Activated T-cell treated with anti-CD3 and anti-CD28 coated beads, Interleukin-2, amount 50 U/mL, for 24 hours (primary cell): ENCODE results near the gene GPALPP1.
"Not testable (repeated sequence)": the region's sequence is repeated elsewhere in the genome, so short reads cannot be mapped to it uniquely, and the experiment has no call there.

Experiments
- DNase-seq: peaks from one replicate; pipeline ENCODE4 v3.0.0-alpha.2; 2020
- H3K27ac Mint-ChIP-seq: 2 replicates; pipeline ENCODE4 v1.8.0; 2020; ENCODE audit warnings: mild to moderate bottlenecking, mixed read lengths
- H3K27me3 Mint-ChIP-seq: 2 replicates; pipeline ENCODE4 v1.8.0; 2020; ENCODE audit warnings: mixed read lengths
- H3K36me3 Mint-ChIP-seq: 2 replicates; pipeline ENCODE4 v1.8.0; 2020; ENCODE audit warnings: low read depth, mixed read lengths
- H3K4me1 Mint-ChIP-seq: 2 replicates; pipeline ENCODE4 v1.8.0; 2020; ENCODE audit warnings: low read depth, mixed read lengths
- H3K4me3 Mint-ChIP-seq: 2 replicates; pipeline ENCODE4 v1.8.0; 2020; ENCODE audit warnings: mild to moderate bottlenecking, moderate library complexity, mixed read lengths
- H3K9me3 Mint-ChIP-seq: 2 replicates; pipeline ENCODE4 v1.8.0; 2020; ENCODE audit warnings: mixed read lengths

GPALPP1 gene, protein sequence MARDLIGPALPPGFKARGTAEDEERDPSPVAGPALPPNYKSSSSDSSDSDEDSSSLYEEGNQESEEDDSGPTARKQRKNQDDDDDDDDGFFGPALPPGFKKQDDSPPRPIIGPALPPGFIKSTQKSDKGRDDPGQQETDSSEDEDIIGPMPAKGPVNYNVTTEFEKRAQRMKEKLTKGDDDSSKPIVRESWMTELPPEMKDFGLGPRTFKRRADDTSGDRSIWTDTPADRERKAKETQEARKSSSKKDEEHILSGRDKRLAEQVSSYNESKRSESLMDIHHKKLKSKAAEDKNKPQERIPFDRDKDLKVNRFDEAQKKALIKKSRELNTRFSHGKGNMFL

DNA sequence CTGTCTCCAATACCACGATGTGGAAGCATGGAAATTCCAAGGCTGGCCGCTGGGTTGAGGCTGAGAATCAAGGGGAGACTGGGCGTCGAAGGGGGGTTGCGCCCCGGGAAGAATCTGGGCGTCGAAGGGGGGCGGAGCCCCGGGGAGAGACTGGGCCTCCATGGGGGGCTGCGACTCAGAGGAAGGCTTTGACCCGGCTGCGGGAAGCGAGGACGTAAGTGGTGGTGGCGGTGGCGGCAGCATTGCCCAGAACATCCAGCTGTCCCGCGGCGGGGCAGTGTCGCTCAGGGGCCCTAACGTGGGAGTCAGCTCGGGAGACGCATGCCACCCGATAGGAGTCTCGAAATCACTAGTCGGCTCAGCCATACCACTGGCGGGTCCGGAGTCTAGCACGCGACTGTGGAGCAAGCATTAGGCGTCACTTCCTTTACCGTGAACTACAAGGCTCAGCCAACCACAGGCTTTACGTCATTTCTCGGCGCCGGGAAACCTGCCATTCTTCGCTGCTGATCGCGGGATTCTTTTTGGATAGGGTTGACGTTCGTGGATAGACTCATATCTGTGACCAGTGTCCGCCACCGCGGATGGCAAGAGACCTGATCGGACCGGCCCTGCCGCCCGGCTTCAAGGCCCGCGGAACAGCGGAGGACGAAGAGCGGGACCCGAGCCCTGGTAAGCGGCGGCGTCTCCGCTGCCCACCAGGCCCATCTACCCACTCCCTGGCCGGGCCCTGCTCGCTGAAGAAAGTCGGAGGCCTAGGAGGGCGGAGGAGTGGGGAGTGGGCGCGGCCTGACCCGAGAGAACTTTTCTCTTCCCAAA lies at the start of gene GPALPP1, which contains the start of gene NUFIP1:
Gene GPALPP1 (plus strand): TSS at position 468 of the 819 bp plus-strand sequence. CDS start 117 bp downstream, at position 585.
Gene NUFIP1 (minus strand): TSS at position 401 of the 819 bp plus-strand sequence. CDS start 35 bp downstream, at position 366.
- peaks cover 63% of the 10 kb centered on the region for H3K4me1 Mint-ChIP-seq

DNA sequence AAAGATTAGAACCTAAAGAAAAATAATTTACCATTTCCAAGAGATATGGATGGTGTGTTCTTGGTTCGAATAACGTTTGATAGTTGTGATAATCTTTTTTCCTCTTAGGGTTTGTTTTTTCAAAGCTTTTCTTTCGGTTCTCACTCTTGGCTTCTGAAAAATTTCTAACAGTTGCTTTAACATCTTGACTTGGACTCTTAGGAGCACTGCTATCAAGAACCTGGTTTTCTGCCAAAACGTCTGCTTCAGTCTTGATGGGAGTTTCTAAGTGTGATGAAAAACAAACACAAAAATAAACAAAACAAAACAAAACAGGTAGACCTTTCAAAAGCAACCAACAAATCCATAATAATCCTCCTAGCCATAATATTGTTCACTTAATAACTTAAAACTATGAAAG lies 45.9 kb upstream of the GPALPP1 start:
- H3K4me1 Mint-ChIP-seq, H3K9me3 Mint-ChIP-seq, H3K27ac Mint-ChIP-seq, DNase-seq, H3K4me3 Mint-ChIP-seq, H3K27me3 Mint-ChIP-seq: not testable (repeated sequence)
- H3K36me3 Mint-ChIP-seq: peaks cover 64% of the 10 kb centered on the region

More for the DNA sequence above, at the start of gene GPALPP1, which contains the start of gene NUFIP1:
- no peaks in the 10 kb centered on the region for H3K27me3 Mint-ChIP-seq
- peak; percentile 92 for DNase-seq
- peak within 1 kb of the TSS; percentile 98 for H3K4me3 Mint-ChIP-seq
- no peaks in the 10 kb centered on the region for H3K9me3 Mint-ChIP-seq
- peak within 1 kb of the TSS; percentile 98 for H3K27ac Mint-ChIP-seq
- peaks cover 73% of the 10 kb centered on the region for H3K36me3 Mint-ChIP-seq

DNA sequence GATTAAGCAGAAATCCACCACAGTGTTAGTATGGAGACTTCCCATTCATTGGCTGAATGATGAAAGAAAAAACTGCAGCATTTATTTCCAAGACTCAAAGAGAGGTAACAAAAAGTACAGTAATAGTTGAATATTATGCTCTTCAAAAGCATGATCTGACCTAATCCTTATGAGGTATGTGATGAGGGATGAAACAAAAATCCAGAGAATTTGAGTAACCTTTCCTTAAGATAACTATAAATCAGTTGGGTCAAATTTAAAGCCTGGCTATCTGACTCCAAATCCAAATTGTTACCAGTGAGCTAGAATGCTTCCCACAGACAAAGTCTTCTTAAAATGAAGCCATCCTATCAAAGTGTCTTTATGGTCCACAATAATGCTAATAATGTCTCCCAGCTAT lies 38.2 kb upstream of the GPALPP1 start:
- H3K4me3 Mint-ChIP-seq: no peak overlapping the region
- H3K27me3 Mint-ChIP-seq: no peaks in the 10 kb centered on the region
- H3K27ac Mint-ChIP-seq: no peak overlapping the region
- no peak for DNase-seq
- H3K9me3 Mint-ChIP-seq: no peaks in the 10 kb centered on the region
- peaks cover 76% of the 10 kb centered on the region for H3K36me3 Mint-ChIP-seq
- no peaks in the 10 kb centered on the region for H3K4me1 Mint-ChIP-seq

DNA sequence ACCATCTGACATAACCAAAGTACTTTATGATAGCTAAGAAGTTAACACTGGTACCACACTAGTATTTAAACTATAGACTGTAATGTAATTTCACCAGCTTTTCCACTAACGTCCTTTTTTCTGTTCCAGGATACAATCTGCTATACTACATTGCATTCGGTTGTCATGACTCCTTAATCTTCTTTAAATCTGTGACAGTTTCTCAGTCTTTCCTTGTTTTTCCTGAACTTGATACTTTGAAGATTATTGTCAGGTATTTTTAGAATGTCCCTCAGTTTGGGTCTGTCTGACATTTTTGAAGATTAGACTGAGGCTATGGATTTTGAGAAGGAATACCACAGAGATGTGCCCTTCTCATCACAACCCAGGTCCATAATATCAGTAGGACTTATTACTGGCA lies 36.7 kb upstream of the GPALPP1 start:
- no peaks in the 10 kb centered on the region for H3K4me1 Mint-ChIP-seq
- H3K36me3 Mint-ChIP-seq: peaks cover 74% of the 10 kb centered on the region
- no peaks in the 10 kb centered on the region for H3K9me3 Mint-ChIP-seq
- H3K27me3 Mint-ChIP-seq: no peaks in the 10 kb centered on the region
- no peak for DNase-seq
- no peak overlapping the region for H3K27ac Mint-ChIP-seq
- H3K4me3 Mint-ChIP-seq: no peak overlapping the region

DNA sequence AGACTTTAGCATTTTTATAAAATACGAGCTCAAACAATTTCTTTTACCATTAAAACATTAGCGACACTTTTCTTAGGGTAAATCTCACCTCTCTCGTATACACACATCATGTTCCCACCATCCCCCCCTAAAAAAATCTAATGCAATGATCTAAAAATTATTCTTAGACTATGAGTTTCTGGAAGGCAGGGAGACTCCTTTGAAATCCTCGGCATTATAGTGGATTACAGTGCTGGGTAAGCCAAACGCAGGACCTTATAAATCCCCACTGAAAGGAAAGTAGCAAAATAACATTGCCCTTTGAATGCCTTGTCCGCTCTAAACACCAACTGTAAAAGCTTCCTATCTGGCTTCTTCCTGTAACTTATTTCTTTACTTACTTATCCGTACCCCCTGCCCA lies 35.1 kb upstream of the GPALPP1 start:
- H3K27me3 Mint-ChIP-seq: no peaks in the 10 kb centered on the region
- H3K4me1 Mint-ChIP-seq: no peaks in the 10 kb centered on the region
- H3K36me3 Mint-ChIP-seq: peaks cover 74% of the 10 kb centered on the region
- DNase-seq: no peak
- H3K9me3 Mint-ChIP-seq: no peaks in the 10 kb centered on the region
- H3K4me3 Mint-ChIP-seq: no peak overlapping the region
- no peak overlapping the region for H3K27ac Mint-ChIP-seq

DNA sequence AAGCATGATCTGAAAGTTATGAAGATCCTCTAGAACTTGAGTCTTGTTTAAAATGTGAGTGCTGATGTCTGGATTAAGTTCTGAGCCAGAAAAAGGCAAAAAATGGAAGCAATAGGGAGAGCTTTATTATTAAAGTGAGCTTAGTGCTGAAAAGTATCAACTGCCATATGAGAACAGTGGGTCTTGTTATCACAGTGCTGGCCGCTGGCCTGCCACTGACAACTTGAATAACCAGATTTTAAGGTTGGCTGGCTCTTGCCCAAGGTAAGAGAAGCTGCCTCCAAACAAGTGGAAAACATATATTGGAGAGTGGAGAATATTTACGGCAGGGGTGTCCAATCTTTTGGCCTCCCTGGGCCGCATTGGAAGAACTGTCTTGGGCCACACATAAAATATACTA lies 33.9 kb upstream of the GPALPP1 start:
- no peaks in the 10 kb centered on the region for H3K9me3 Mint-ChIP-seq

DNA sequence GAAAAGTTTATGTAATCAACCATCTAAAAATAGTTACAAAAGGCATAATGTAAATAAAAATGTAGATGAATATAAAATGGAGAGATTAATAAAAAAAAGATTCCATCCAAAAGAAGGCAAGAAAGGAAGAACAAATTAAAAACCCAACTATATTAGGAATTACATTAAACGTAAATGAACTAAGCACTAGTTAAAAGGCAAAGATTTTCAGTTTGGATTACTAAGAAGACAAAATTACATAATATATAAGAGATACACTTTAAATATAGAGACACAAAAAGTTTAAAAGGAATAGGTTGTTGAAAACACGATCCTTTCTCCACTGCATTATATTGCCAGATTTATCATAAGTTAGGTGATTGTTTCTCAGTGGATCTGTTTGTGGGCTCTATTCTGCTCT lies 27.3 kb upstream of the GPALPP1 start:
- Mint-ChIP-seq H3K27me3 (no peaks in the 10 kb centered on the region), H3K36me3 (peaks cover 83% of the 10 kb centered on the region), H3K9me3 (peaks cover 12% of the 10 kb centered on the region), H3K27ac (no peak overlapping the region), H3K4me1 (peaks cover 4% of the 10 kb centered on the region), H3K4me3 (no peak overlapping the region)
- no peak for DNase-seq

More for the DNA sequence above, 33.9 kb upstream of the GPALPP1 start:
- DNase-seq: no peak
- H3K4me3 Mint-ChIP-seq: no peak overlapping the region
- peaks cover 73% of the 10 kb centered on the region for H3K36me3 Mint-ChIP-seq
- no peaks in the 10 kb centered on the region for H3K4me1 Mint-ChIP-seq
- no peaks in the 10 kb centered on the region for H3K27me3 Mint-ChIP-seq
- H3K27ac Mint-ChIP-seq: no peak overlapping the region

DNA sequence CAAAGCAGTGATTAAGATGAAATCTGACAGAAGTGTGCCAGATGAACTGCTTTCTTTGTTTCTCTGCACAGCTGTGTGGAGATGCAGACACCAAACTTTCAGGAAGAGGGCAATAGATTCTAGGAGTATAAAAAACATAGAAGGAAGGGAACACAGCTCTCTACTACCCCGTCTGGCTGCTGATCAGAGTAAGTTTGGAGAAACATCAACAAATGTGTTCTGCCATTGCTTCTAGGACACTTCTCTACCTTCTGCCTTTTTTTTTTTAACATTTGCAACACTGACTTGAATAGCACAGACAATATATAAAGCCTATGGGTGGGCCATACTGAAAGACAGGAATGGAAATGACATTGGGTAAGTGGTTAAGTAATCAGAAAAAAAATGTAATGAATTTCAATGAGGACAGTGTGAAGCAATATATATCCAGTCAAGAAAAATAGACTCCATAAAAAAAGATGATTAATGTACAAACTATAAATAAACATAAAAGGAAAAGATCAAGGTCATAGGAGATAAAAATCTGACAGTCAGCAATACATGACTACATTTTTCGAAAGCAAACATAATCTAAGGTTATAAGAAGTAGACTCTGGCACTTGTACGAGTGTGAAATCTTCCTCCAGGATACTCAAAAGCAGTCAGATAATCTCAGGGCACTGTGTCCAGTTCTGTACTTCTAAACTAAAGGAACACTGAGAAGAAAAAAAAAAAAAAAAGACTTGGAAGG lies 21.5 kb upstream of the GPALPP1 start:
- H3K4me3 Mint-ChIP-seq: no peak overlapping the region
- H3K9me3 Mint-ChIP-seq: peaks cover under 1% of the 10 kb centered on the region
- H3K27me3 Mint-ChIP-seq: no peaks in the 10 kb centered on the region
- H3K4me1 Mint-ChIP-seq: peaks cover 4% of the 10 kb centered on the region
- H3K36me3 Mint-ChIP-seq: peaks cover 62% of the 10 kb centered on the region
- no peak for DNase-seq
- no peak overlapping the region for H3K27ac Mint-ChIP-seq

DNA sequence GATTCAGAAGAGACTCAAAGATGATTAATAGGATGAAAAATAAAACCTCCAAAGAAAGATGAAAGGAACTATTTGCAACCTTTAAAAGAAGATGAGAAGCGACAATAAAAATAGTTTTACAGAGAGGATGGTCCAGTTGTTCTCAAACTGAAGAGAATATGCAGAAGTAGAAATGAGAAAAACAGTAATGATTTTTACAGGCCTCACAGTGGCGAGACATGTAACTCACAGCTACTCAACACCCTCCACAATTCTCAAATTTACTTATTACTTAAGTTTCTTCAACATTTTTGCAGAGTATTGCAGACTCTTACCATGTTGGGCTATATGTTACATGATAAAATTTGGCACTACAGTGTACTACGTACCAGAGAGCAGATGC lies 20.9 kb upstream of the GPALPP1 start:
- Mint-ChIP-seq H3K4me1 (peaks cover 4% of the 10 kb centered on the region), H3K36me3 (peaks cover 56% of the 10 kb centered on the region), H3K4me3 (no peak overlapping the region), H3K27me3 (no peaks in the 10 kb centered on the region), H3K9me3 (no peaks in the 10 kb centered on the region), H3K27ac (no peak overlapping the region)
- DNase-seq: no peak

DNA sequence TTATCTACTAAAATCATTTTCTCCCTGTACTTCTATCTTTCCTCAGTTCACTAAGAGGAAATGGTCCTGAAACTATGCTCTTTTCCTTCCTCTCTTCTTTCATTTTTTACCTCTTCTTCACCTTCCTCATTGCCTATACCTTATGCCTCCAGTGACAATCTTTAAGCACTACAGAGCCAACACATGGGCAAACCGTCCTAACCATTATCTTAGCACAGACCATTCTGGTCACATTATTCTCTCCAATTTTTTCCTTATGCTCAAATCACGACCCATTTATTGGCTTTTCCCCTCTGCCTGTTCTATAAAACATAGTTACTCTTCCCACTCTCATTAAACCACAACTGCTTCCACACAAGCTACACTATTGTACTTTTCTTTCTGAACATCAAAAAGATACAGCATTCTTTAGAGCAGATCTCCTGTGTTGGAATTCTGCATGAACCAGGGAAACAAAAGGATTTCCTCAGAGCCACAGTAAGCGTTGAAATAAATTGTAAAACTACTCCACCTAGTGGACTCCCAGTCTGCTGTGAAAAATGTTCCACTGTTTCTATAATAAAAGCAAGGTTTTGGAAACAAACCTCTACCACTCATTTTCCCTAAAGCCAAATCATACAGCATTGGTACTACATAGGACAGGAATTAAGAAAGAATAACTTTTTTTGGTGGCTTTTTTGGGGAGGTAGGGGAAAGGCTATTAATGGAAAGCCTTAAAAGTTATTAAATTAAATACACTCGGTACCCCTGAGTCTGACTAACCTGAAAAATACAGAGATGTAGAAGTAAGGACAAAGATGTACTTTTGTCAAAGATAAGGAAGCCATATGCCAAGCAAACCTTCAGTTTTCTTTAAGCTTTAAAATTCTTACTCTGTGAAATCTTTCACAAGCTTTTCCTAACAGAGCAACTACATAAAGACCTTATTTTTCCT lies 19.5 kb upstream of the GPALPP1 start:
- no peaks in the 10 kb centered on the region for H3K27me3 Mint-ChIP-seq
- no peak for DNase-seq
- H3K27ac Mint-ChIP-seq: no peak overlapping the region
- no peak overlapping the region for H3K4me3 Mint-ChIP-seq
- peaks cover 42% of the 10 kb centered on the region for H3K36me3 Mint-ChIP-seq
- H3K9me3 Mint-ChIP-seq: no peaks in the 10 kb centered on the region
- peaks cover 2% of the 10 kb centered on the region for H3K4me1 Mint-ChIP-seq

DNA sequence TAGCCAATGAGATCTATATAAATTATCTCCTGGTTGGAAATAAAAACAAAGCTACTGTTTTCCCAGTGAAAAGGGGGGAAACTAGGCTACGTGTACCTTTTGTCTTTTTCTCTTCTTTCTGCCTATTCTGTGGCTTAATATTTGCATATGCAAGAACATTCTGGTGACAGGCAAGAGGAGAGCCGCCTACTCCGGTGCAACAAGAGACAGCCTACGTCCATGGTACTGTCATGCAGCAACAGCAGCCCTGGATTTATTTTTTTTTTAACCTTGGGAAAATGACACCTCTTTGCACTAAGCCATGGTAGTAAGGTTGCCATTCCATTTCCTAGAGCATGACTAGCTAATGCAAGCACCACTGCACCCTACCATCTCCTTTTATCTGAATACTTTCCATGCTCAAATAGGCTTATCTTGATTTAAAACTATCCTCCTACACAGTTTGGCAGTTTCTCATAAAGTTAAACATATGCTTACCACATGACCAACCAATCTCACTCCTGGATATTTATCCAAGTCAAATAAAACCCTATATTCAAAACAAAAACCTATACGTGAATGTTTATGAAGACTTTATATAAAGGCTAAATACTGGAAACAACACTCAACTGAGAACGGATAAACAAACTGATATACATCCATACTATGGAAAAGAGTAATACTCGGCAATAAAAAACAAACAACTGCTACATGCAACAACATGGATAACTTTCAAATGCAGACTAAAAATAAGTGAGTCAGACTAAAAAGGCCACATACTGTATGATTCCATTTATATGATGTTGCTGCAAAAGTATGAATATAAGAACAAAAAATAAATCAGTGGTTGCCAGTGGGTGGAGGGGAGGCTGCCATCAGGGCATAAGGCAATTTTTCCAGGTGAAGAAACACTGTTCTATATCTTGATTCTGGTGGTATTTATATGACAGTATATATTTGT lies 17.4 kb upstream of the GPALPP1 start:
- DNase-seq: no peak
- no peak overlapping the region for H3K4me3 Mint-ChIP-seq
- H3K27me3 Mint-ChIP-seq: no peaks in the 10 kb centered on the region
- no peaks in the 10 kb centered on the region for H3K4me1 Mint-ChIP-seq
- peaks cover 31% of the 10 kb centered on the region for H3K36me3 Mint-ChIP-seq
- H3K27ac Mint-ChIP-seq: no peak overlapping the region
- H3K9me3 Mint-ChIP-seq: no peaks in the 10 kb centered on the region

DNA sequence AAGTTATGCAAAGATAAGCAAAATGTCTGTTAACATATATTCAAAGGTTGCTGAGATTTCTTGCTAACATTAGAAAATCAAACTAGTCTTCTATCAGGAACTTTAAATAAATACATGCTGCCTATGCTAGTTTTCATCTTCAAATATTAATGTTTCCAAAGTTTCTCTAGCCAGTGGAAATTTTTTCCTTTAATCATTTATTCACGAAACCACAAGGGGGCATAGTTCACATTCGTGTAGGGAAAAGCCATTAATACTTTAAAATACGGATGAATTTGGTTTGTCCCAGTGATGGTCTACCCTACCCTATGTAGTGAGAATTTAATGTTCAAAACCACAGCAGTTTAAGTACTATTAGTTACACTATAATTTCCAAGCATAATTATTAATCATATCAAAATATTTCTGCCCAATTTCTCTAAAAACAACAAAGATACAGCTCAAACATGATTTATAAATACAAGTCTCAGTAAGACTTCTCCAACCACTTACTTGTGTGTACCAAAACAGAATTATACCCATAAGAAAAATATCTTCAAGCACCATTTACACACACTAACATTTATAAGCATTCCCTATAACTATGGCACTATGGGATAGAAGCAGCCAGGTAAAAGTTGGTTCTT lies 16.3 kb upstream of the GPALPP1 start:
- no peaks in the 10 kb centered on the region for H3K4me1 Mint-ChIP-seq
- H3K9me3 Mint-ChIP-seq: no peaks in the 10 kb centered on the region
- H3K27ac Mint-ChIP-seq: no peak overlapping the region
- no peaks in the 10 kb centered on the region for H3K27me3 Mint-ChIP-seq
- no peak for DNase-seq
- no peak overlapping the region for H3K4me3 Mint-ChIP-seq
- peaks cover 32% of the 10 kb centered on the region for H3K36me3 Mint-ChIP-seq
